Right cardiac atrium (tissue), 5 donors: ENCODE data around the gene SEPTIN11. TPM values are rescaled to one million over a fixed set of nuclear protein-coding genes. Genes with fewer than 3 reads are reported as not detected.

Source experiments
- ATAC-seq, 2 donors: fragments of 200-7000 bp; cut with Tn5 transposase; one replicate each; pipeline versions ENCODE4 v1.8.0 to v1.9.1; 2020; ENCODE audit warnings: moderate library complexity in 2 of 2, mild to moderate bottlenecking in 1 of 2
- DNase-seq, 3 donors: peaks; one replicate each; pipeline ENCODE4 v3.0.0-alpha.2; 2020
- H3K27ac ChIP-seq: one replicate; pipeline ENCODE4 v1.5.1; 2013; ENCODE audit warnings: mild to moderate bottlenecking, low read length, control low read depth, moderate library complexity
- H3K27me3 ChIP-seq: one replicate; pipeline ENCODE4 v1.6.1; 2013; ENCODE audit not compliant: control insufficient read depth, insufficient read depth
- H3K4me1 ChIP-seq: one replicate; pipeline ENCODE4 v1.6.1; 2013; ENCODE audit warnings: low read length; ENCODE audit not compliant: control insufficient read depth, insufficient read depth
- H3K4me3 ChIP-seq: one replicate; pipeline ENCODE4 v1.5.1; 2013; ENCODE audit warnings: low read length, control low read depth
- H3K9me3 ChIP-seq: one replicate; pipeline ENCODE4 v1.6.1; 2013; ENCODE audit warnings: low read length; ENCODE audit not compliant: control insufficient read depth
- WGBS: extraction: QIAGEN DNeasy Blood & Tissue Kit; methylation state at CpG from one replicate; pipeline ENCODE4 v1.1.7; 2013; 5-methylcytosine and 5-hydroxymethylcytosine counted together
- intact Hi-C, 4 donors: fragments of 100-400 bp; cut with DNase I; formaldehyde crosslinking; loops; one replicate each; pipeline versions ENCODE4 v1.11.0 to v1.14.0; 2022 to 2023
- polyA plus RNA-seq: library from polyadenylated mRNA; stranded (reverse); fragments of 200-250 nt; gene quantifications from one replicate; pipeline ENCODE4 v1.2.3, GENCODE V29; 2013
- total RNA-seq, 4 donors: library from RNA; stranded (reverse); fragmentation: NEBNext Ultra II Directional; extraction: Animal tissue kit (Norgen Biotek cat#: 25700); gene quantifications; one replicate each; pipeline ENCODE4 v1.2.1, GENCODE V29; 2021
- donor health status: healthy with polysubstance abuse.
- donor health status: DM: no; HTN: yes; CAD: no.
- donor health status: DM: no; HTN: no; CAD: no.
- donor health status: DM: no; HTN: yes; CAD: no; lungs with severe emphysema.
- donor health status: DM: yes; HTN: yes; CAD: no.

SEPTIN11 gene
- total and polyA plus RNA-seq, 5 donors, result 16.7 to 50.1 (median 32.3) TPM

GRCh38 chr4:76964769-76965168 is 15.2 kb downstream of the SEPTIN11 start:
- no peaks in the 10 kb centered on the region for H3K9me3 ChIP-seq
- no peaks in the 10 kb centered on the region for H3K27me3 ChIP-seq
- DNase-seq, result no peak
- no peak for ATAC-seq
- H3K4me1 ChIP-seq, result no peaks in the 10 kb centered on the region
- H3K27ac ChIP-seq, result no peak overlapping the region
- intact Hi-C loops, result no loop called here
- H3K4me3 ChIP-seq, result no peak overlapping the region
- WGBS, result 34% methylated on average over 1 of the region's 1 CpG

- 92% methylated on average over 2 of the region's 2 CpGs for WGBS
- intact Hi-C loops, result no loop called here
- no peak for DNase-seq
- no peaks in the 10 kb centered on the region for H3K27me3 ChIP-seq
- no peak for ATAC-seq
- no peak overlapping the region for H3K4me3 ChIP-seq
- H3K4me1 ChIP-seq, result peaks cover 2% of the 10 kb centered on the region
- H3K27ac ChIP-seq, result no peak overlapping the region
- no peaks in the 10 kb centered on the region for H3K9me3 ChIP-seq
Measured at GRCh38 chr4:76965866-76966579, 16.5 kb downstream of the SEPTIN11 start.

DNA sequence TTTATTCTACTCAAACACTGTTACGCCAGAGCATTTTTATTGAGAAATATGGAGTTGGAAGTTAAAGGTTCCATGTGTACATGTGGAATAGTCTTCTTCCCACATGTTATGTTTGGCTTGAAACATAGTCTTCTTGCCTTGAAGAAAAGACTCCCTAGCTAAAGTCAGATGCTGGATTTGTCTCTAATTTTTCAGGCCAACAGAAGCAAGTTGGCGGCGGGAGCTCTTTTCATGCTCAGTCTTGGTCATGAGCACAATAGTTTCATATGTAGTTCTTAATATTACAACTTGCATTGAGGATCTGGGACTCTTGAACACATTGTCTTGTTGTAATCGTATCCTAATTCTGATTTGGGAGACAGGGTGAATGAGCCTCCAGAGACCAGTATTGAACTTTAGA is 19.4 kb downstream of the SEPTIN11 start:
- ATAC-seq (peak; percentile 31 to 48), DNase-seq (peak in 2 of 3 donors; percentile 45 to 76)
- no peak overlapping the region for H3K27ac ChIP-seq
- no peaks in the 10 kb centered on the region for H3K27me3 ChIP-seq
- no peak overlapping the region for H3K4me3 ChIP-seq
- 73% methylated on average over 4 of the region's 4 CpGs for WGBS
- intact Hi-C loops, result no loop called here
- H3K4me1 ChIP-seq, result peaks cover 2% of the 10 kb centered on the region
- H3K9me3 ChIP-seq, result no peaks in the 10 kb centered on the region

DNA sequence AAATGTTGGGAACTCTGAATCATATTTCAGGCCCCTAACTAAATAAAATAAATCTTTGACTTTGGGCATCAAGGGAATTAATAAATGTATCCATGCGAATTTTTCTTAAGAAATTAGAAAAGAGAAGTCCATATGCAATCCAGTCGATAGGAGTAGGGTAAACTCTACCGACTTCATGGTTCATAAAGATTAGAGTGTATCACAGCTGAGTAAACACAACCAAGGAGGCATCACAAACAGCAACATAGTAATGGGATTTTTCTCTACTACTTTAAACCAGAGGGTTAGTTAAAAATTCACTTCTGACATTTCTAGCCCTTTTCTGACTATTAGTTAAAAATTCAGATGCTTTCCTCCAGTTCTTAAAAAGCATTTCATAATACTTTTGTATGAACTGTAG is 19.9 kb downstream of the SEPTIN11 start:
- no peaks in the 10 kb centered on the region for H3K27me3 ChIP-seq
- DNase-seq (no peak), ATAC-seq (no peak)
- intact Hi-C loops, result no loop called here
- no peak overlapping the region for H3K4me3 ChIP-seq
- 75% methylated on average over 3 of the region's 3 CpGs for WGBS
- H3K27ac ChIP-seq, result no peak overlapping the region
- peaks cover 2% of the 10 kb centered on the region for H3K4me1 ChIP-seq
- H3K9me3 ChIP-seq, result no peaks in the 10 kb centered on the region

DNA sequence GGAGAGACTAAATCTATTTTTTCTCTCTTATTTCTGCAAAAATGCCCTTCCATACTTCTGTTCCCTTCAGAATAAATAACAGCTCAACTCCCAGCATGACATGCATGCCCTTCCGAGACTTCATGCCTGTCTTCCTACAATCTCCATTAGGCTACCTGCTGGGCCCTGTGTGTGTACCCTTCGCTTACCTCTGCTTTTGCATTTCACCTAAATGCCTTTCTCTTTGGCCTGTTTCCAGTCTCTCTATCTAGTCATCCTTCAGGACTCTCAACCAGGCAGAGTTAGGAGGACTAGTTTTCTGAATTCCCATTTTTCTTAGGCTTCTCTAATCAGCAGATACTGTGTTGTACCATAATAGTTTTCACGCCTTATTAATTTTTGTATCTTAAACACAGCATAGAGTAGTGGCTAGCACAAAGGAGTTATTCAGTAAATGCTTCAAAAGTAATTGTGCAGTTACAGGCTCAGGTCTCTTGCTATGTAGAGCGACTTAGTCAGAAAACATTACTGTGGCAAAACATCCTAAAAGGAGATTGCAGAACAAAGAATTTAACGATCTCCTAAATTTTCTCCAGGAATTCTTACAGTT is 20.5 kb downstream of the SEPTIN11 start:
- no peaks in the 10 kb centered on the region for H3K9me3 ChIP-seq
- intact Hi-C loops, result no loop called here
- no peak for DNase-seq
- 85% methylated on average over 5 of the region's 5 CpGs for WGBS
- no peak overlapping the region for H3K4me3 ChIP-seq
- peaks cover 2% of the 10 kb centered on the region for H3K4me1 ChIP-seq
- ATAC-seq, result no peak
- no peak overlapping the region for H3K27ac ChIP-seq
- no peaks in the 10 kb centered on the region for H3K27me3 ChIP-seq

DNA sequence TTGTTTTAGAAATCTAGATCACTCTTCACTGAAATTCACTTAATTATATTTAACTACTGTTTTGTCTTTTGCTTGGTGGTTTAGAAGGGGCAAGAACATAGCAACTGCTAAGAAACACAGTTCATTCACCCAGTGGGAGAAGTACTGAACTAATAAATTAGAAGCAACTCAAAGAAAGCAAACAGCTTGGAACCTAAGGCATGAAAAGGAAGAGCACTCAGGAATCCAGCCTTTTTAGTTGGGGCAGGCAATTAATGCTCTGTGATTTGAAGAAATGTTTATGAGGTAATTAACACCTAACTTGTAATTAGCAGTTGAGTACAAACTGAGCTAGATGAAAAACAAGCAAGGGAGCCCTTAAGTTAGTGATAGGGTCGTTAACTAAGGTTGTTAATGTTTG is 22.8 kb downstream of the SEPTIN11 start:
- 88% methylated on average over 1 of the region's 1 CpG for WGBS
- ATAC-seq, result no peak
- no peaks in the 10 kb centered on the region for H3K27me3 ChIP-seq
- H3K4me1 ChIP-seq, result peaks cover 2% of the 10 kb centered on the region
- no peak for DNase-seq
- H3K4me3 ChIP-seq, result no peak overlapping the region
- no peaks in the 10 kb centered on the region for H3K9me3 ChIP-seq
- intact Hi-C loops, result no loop called here
- H3K27ac ChIP-seq, result no peak overlapping the region

GRCh38 chr4:76974150-76974549 is 24.6 kb downstream of the SEPTIN11 start:
- ATAC-seq, result peak in 1 of 2 donors; percentile 65
- no peak overlapping the region for H3K27ac ChIP-seq
- intact Hi-C loops, result no loop called here

GRCh38 chr4:76977113-76977512 is 27.6 kb downstream of the SEPTIN11 start:
- DNase-seq (no peak), ATAC-seq (no peak)
- Histone ChIP-seq H3K4me3 (no peak overlapping the region), H3K27ac (no peak overlapping the region), H3K4me1 (peaks cover 4% of the 10 kb centered on the region), H3K27me3 (no peaks in the 10 kb centered on the region), H3K9me3 (no peaks in the 10 kb centered on the region)
- intact Hi-C loops, result no loop called here

More at GRCh38 chr4:76974150-76974549, 24.6 kb downstream of the SEPTIN11 start:
- no peaks in the 10 kb centered on the region for H3K9me3 ChIP-seq
- no peaks in the 10 kb centered on the region for H3K27me3 ChIP-seq
- DNase-seq, result no peak
- 74% methylated on average over 2 of the region's 2 CpGs for WGBS
- peaks cover 6% of the 10 kb centered on the region for H3K4me1 ChIP-seq
- H3K4me3 ChIP-seq, result no peak overlapping the region

DNA sequence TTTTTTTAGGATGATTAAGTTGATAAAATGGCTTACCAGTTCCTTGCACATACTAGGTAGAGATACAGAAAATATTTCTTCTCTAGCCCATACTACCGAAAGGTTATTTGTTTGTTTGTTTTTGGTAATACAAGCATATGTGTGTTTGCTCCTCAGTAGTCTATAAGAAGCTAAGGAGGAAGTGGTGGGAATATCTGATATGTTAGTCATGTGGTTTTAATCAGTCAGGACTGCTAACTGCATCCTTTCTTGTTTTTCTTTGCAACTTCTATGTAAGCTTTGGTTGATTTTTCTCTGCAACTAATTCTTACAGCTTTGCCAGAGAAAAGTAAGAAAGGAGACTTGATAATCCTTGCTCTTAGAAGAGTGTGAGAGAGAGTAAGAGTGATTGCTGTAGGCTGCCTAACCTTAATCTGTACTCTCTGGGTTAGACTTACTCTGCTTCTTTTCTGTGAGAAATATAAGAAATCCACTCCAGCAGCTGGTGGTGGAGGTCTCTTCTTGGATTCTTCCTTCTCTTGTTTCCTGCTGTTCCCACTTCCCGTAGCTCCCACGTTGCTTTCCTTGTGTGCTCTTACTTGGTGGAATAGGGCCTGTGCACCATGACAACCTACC is 28.3 kb downstream of the SEPTIN11 start:
- Histone ChIP-seq H3K9me3 (no peaks in the 10 kb centered on the region), H3K27me3 (no peaks in the 10 kb centered on the region), H3K4me3 (no peak overlapping the region), H3K27ac (no peak overlapping the region), H3K4me1 (peaks cover 4% of the 10 kb centered on the region)
- ATAC-seq (no peak), DNase-seq (no peak)
- 66% methylated on average over 3 of the region's 3 CpGs for WGBS
- intact Hi-C loops, result no loop called here

- ATAC-seq (no peak), DNase-seq (no peak)
- no peak overlapping the region for H3K27ac ChIP-seq
- intact Hi-C loops, result no loop called here
- H3K4me1 ChIP-seq, result peaks cover 6% of the 10 kb centered on the region
- H3K4me3 ChIP-seq, result no peak overlapping the region
- 96% methylated on average over 2 of the region's 2 CpGs for WGBS
- no peaks in the 10 kb centered on the region for H3K27me3 ChIP-seq
- H3K9me3 ChIP-seq, result no peaks in the 10 kb centered on the region
Measured at GRCh38 chr4:76979236-76979635, 29.7 kb downstream of the SEPTIN11 start.

DNA sequence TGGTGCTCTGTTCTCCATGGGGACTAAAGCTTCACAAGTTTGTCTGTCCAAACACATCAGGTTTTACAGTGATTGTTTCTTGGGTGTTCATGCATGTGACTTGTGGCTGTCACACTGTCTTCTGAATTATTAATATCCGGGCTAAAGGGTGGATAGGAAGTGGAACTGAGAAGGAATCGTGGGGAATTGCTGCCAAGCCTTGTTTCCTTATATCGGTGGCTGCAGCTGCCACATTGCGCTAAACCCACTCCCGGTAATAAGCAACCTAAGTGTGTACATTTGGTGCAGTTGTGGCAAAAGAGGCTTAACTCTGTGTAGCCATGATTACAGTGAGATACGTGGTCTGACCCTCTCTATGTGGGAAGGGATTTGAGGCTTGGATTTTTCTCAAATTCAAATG is 30.7 kb downstream of the SEPTIN11 start:
- DNase-seq (no peak), ATAC-seq (no peak)
- no peak overlapping the region for H3K4me3 ChIP-seq
- intact Hi-C loops, result no loop called here
- peaks cover 6% of the 10 kb centered on the region for H3K4me1 ChIP-seq
- no peaks in the 10 kb centered on the region for H3K9me3 ChIP-seq
- WGBS, result 43% methylated on average over 6 of the region's 6 CpGs
- no peaks in the 10 kb centered on the region for H3K27me3 ChIP-seq
- H3K27ac ChIP-seq, result no peak overlapping the region
